ENCODE measurements around the gene SLC22A8. TPM values are rescaled to one million over a fixed set of nuclear protein-coding genes. Genes with fewer than 3 reads are reported as not detected.

SLC22A8 gene
- total RNA-seq, 6 experiments from 2014 or later = not detected

DNA sequence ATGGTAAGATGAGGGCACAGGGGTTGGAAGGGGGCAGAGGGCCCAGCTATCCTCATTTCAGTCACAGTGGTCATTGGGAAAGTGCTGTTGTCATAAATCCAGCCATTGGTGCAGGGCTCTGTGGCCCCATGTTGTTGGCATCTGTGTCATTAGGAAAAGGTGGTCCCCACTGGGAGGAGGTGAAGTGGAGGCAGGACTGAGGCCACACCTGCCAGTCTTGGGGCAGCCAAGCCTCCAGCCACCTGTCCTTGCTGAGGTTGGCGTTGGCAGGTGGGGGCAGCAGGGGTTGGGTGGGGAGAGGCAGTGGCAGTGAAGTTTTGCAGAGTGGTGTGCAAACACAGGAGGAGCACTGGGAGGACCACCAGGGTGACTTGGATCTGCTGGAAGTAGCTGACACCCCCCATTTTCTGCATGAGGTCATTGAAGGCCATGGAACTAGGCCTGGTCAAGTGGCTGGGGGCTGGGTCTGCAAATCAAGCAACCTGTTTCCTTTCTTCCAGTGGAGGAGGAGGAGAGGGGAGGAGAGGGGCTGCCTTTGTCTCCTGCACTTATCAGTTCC is 56.1 kb downstream of the SLC22A8 start:
- Mint-ChIP-seq H3K4me1 (ENCODE audit: low read depth) (peaks cover 11% of the 10 kb centered on the region), H3K36me3 (ENCODE audit: low read depth) (no peaks in the 10 kb centered on the region), H3K27ac (no peak overlapping the region), H3K9me3 (no peaks in the 10 kb centered on the region), H3K27me3 (ENCODE audit: insufficient read depth) (peaks cover 18% of the 10 kb centered on the region), H3K4me3 (no peak overlapping the region)
- TF ChIP-seq, protein P1, sequence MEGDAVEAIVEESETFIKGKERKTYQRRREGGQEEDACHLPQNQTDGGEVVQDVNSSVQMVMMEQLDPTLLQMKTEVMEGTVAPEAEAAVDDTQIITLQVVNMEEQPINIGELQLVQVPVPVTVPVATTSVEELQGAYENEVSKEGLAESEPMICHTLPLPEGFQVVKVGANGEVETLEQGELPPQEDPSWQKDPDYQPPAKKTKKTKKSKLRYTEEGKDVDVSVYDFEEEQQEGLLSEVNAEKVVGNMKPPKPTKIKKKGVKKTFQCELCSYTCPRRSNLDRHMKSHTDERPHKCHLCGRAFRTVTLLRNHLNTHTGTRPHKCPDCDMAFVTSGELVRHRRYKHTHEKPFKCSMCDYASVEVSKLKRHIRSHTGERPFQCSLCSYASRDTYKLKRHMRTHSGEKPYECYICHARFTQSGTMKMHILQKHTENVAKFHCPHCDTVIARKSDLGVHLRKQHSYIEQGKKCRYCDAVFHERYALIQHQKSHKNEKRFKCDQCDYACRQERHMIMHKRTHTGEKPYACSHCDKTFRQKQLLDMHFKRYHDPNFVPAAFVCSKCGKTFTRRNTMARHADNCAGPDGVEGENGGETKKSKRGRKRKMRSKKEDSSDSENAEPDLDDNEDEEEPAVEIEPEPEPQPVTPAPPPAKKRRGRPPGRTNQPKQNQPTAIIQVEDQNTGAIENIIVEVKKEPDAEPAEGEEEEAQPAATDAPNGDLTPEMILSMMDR (IDR thresholded peaks at IDR 0.05) = no peak
- no peak for DNase-seq

DNA sequence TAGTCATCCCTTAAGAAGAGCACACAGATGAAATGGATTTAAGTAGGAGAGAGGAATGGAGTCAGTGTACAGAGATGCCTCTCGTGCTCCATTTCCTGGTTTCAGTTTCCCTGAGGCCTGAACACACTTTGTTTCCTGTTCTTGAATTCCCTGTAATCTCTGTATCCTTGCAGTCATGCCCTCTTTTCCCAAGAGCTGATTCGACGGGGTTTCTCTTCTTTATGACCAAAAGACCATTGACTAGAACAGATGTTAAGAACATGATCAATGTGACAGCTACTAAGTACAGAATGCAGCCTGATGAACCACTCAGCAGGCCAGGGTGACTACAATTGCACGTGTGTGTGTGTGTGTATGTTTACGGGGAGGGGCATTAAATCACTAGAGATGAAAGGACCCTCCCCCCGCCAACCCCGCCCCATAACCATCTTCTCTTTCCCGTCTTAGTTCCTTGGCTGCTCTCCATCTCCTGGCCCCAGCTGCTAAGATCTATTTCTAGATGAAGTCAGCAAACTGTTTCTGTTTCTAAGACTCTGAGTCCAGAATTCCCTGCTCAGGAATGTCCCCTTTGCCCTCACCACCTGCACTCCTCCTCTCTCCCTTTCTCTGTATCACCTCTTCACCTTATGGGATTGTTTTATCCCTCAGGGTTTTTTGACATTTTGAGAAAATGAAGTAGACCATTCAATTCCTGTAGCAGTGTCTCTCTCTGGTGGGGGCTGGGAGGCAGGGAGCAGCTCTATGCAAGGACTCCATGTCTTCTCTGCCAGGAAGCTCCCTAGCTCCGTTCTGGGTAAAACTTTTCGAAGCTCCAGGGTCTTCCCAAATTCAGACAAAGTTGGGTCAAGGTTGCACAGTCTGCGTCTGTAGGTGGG is 56.9 kb downstream of the SLC22A8 start:
- TF ChIP-seq, protein P1 (IDR thresholded peaks at IDR 0.05) = no peak
- Mint-ChIP-seq H3K9me3 (no peaks in the 10 kb centered on the region), H3K27me3 (ENCODE audit: insufficient read depth) (peaks cover 18% of the 10 kb centered on the region), H3K4me1 (ENCODE audit: low read depth) (peaks cover 18% of the 10 kb centered on the region), H3K27ac (no peak overlapping the region), H3K4me3 (peak overlapping the region; percentile 33; the same call in 1 of the 2 replicates), H3K36me3 (ENCODE audit: low read depth) (no peaks in the 10 kb centered on the region)
- DNase-seq = no peak

DNA sequence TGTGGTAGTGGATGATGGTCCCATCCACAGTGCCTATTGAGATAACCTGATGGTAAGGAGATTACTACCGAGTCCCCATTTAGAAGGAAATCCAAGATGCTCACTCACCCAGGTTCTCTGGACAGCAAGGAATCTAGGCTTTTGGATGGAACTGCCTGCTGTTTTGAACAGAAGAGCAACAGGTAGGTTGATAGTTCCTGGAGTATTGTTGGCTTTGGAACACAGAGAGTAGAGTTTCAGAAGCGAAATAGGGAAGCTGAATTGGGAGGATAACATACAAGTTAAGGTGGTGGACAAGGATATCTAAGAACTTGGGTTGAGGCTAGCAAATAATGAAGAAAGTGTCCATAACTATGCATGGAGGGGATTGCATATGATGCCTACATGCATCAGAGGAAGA is 58.5 kb downstream of the SLC22A8 start:
- Mint-ChIP-seq H3K27me3 (ENCODE audit: insufficient read depth) (peaks cover 4% of the 10 kb centered on the region; the same call in 1 of the 2 replicates), H3K4me1 (ENCODE audit: low read depth) (peaks cover 22% of the 10 kb centered on the region), H3K36me3 (ENCODE audit: low read depth) (no peaks in the 10 kb centered on the region), H3K27ac (no peak overlapping the region), H3K9me3 (no peaks in the 10 kb centered on the region), H3K4me3 (no peak overlapping the region)
- TF ChIP-seq, protein P1 (IDR thresholded peaks at IDR 0.05) = no peak
- DNase-seq = no peak

DNA sequence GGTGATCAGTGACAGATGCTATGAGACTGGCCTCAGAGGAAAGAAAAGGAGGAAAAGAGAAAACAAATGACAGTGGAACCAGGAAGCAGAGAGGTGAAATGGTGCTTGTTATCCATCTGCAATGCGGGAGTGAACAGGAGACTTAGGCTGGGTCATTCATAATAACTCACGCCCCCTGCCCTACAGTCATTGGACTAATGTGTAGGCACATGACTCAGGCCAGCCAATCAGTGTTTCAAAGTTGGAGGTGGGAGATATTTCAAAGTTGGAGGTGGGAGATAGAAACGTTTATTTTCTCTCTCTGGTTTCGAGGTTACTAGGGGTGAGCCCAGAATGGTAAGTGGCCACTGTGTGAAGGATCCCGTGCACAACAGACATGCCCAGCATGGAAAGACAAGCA is 61.2 kb downstream of the SLC22A8 start:
- TF ChIP-seq, protein P1 (IDR thresholded peaks at IDR 0.05) = no peak
- Mint-ChIP-seq H3K4me3 (no peak overlapping the region), H3K27ac (no peak overlapping the region), H3K27me3 (ENCODE audit: insufficient read depth) (peaks cover 7% of the 10 kb centered on the region), H3K36me3 (ENCODE audit: low read depth) (no peaks in the 10 kb centered on the region), H3K4me1 (ENCODE audit: low read depth) (peaks cover 22% of the 10 kb centered on the region), H3K9me3 (no peaks in the 10 kb centered on the region)
- no peak for DNase-seq

DNA sequence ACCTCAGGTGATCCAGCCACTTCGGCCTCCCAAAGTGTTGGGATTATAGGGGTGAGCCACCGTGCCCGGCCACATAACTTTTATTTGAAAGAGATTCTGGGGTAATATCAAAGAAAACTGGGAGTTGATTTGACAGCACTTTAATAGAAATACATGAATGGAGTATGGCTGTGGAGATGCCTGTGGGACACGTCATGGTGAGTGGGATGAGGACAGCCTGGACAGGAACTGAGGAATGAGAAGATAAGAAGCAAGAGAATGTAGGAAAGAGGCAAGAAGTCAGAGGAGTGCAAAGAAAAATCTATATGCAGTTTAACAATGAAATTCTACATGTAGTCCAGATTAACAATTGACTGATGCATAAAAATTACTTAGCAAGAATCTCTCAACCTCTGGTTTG is 61.8 kb downstream of the SLC22A8 start:
- H3K9me3 Mint-ChIP-seq = no peaks in the 10 kb centered on the region
- TF ChIP-seq, protein P1 (IDR thresholded peaks at IDR 0.05) = no peak
- H3K4me3 Mint-ChIP-seq = no peak overlapping the region
- DNase-seq = peak; percentile 28
- peaks cover 12% of the 10 kb centered on the region for H3K27me3 Mint-ChIP-seq (ENCODE audit: insufficient read depth)
- no peak overlapping the region for H3K27ac Mint-ChIP-seq
- H3K4me1 Mint-ChIP-seq (ENCODE audit: low read depth) = peaks cover 17% of the 10 kb centered on the region
- H3K36me3 Mint-ChIP-seq (ENCODE audit: low read depth) = no peaks in the 10 kb centered on the region

Data from HFFc6 (cell line).